Endothelial cell of umbilical vein (primary cell): ENCODE data around the gene CAPN1. TPM values are rescaled to one million over a fixed set of nuclear protein-coding genes. Genes with fewer than 3 reads are reported as not detected.

Source experiments
- BruUV-seq: library from RNA; stranded (reverse); fragments of 400-500 nt; replicated peaks from 2 replicates; lab custom pipeline; 2021; lab: Mats Ljungman, UMichigan
- CTCF ChIA-PET: fragments of 300-600, 350-600 bp; sonication (Branson Sonifier 250); formaldehyde crosslinking; loops from one replicate; lab custom pipeline; 2021; ENCODE audit warnings: antibody characterized with exemption, inconsistent platforms; lab: Charles Lee
- POLR2A ChIA-PET: fragments of 300-600, 350-600 bp; sonication (Branson Sonifier 250); formaldehyde crosslinking; loops from one replicate; lab custom pipeline; 2021; ENCODE audit warnings: antibody characterized with exemption, inconsistent platforms; lab: Charles Lee
- DNase-seq: peaks from one replicate; pipeline ENCODE4 v3.0.0-alpha.2; 2011; ENCODE audit warnings: low read depth, low spot score
- FAIRE-seq: peaks from 2 replicates; lab custom pipeline; 2011; peaks lifted over from hg19 to GRCh38; lab: Jason Lieb, UNC
- H2AFZ ChIP-seq: 2 replicates; pipeline ENCODE4 v1.6.0; 2012; ENCODE audit warnings: low read depth, low read length, control low read depth, inconsistent platforms
- H3K27ac ChIP-seq: 2 replicates; pipeline ENCODE4 v1.5.1; 2011; ENCODE audit warnings: low read depth, mild to moderate bottlenecking, control low read depth, low read length, moderate library complexity; ENCODE audit not compliant: insufficient read depth
- H3K27me3 ChIP-seq, 2 experiments: 2 replicates each; pipeline versions ENCODE4 v1.6.0 to v1.6.1; 2011; ENCODE audit warnings: low read length in 2 of 2, mixed read lengths in 1 of 2; ENCODE audit not compliant: control insufficient read depth in 2 of 2, insufficient read depth in 2 of 2
- H3K36me3 ChIP-seq, 2 experiments: 2 replicates in 1 of 2; 3 replicates in 1 of 2; pipeline ENCODE4 v1.5.1; 2011; ENCODE audit warnings: low read length in 2 of 2, mild to moderate bottlenecking in 1 of 2, moderate library complexity in 1 of 2; ENCODE audit not compliant: control insufficient read depth in 2 of 2, insufficient read depth in 2 of 2; ENCODE audit errors: extremely low read depth in 1 of 2
- H3K4me1 ChIP-seq: 3 replicates; pipeline ENCODE4 v1.5.1; 2011; ENCODE audit warnings: mild to moderate bottlenecking, low read length; ENCODE audit not compliant: control insufficient read depth, insufficient read depth; ENCODE audit errors: extremely low read depth
- H3K4me2 ChIP-seq: 2 replicates; pipeline ENCODE4 v1.6.1; 2011; ENCODE audit warnings: low read length, control low read depth, mixed read lengths; ENCODE audit not compliant: insufficient read depth
- H3K4me3 ChIP-seq, 3 experiments: fragments of 200-600 bp in 1 of 3; sonication (generic), shearing (Covaris generic) in 1 of 3; replicated peaks in 1 of 3; 2 replicates each; pipeline ENCODE4 v1.5.1; 2011 to 2016; ENCODE audit warnings: control low read depth in 3 of 3, low read length in 3 of 3, mild to moderate bottlenecking in 2 of 3, inconsistent platforms in 1 of 3, low read depth in 1 of 3, moderate library complexity in 1 of 3; ENCODE audit not compliant: insufficient read depth in 1 of 3
- H3K79me2 ChIP-seq: 2 replicates; pipeline ENCODE4 v1.6.0; 2012; ENCODE audit warnings: low read length, inconsistent platforms; ENCODE audit not compliant: control insufficient read depth, insufficient read depth
- H3K9ac ChIP-seq: replicated peaks from 2 replicates; pipeline ENCODE3; 2011; ENCODE audit warnings: low read length, control low read depth; ENCODE audit not compliant: insufficient read depth; ENCODE audit errors: extremely low read depth
- H3K9me1 ChIP-seq: replicated peaks from 3 replicates; pipeline ENCODE4 v1.6.0; 2011; ENCODE audit warnings: mild to moderate bottlenecking, low read length; ENCODE audit not compliant: control insufficient read depth, insufficient read depth; ENCODE audit errors: extremely low read depth
- H3K9me3 ChIP-seq: replicated peaks from 2 replicates; pipeline ENCODE4 v1.5.1; 2012; ENCODE audit warnings: low read length, inconsistent platforms; ENCODE audit not compliant: control insufficient read depth, insufficient read depth
- H4K20me1 ChIP-seq: replicated peaks from 2 replicates; pipeline ENCODE3; 2011; ENCODE audit warnings: mild to moderate bottlenecking, low read length; ENCODE audit not compliant: control insufficient read depth, insufficient read depth; ENCODE audit errors: extremely low read depth
- CTCF ChIP-seq, 2 donors: IDR thresholded peaks; 1 replicate in 1 of 2; 2 replicates in 1 of 2; pipeline ENCODE4 v1.5.1; 2011; ENCODE audit warnings: low read length in 2 of 2, mild to moderate bottlenecking in 2 of 2, moderate library complexity in 2 of 2, control low read depth in 1 of 2, inconsistent platforms in 1 of 2, low read depth in 1 of 2; ENCODE audit not compliant: insufficient read depth in 1 of 2; ENCODE audit errors: extremely low read depth in 1 of 2
- EZH2 ChIP-seq: IDR thresholded peaks from 2 replicates; pipeline ENCODE4 v1.6.1; 2012; ENCODE audit warnings: borderline replicate concordance, low read depth, mild to moderate bottlenecking, moderate library complexity, low read length, inconsistent platforms; ENCODE audit not compliant: severe bottlenecking
- FOS ChIP-seq: IDR thresholded peaks from 2 replicates; pipeline ENCODE4 v1.6.1; 2011; ENCODE audit warnings: mild to moderate bottlenecking, low read length, moderate library complexity, borderline replicate concordance; ENCODE audit not compliant: insufficient read depth
- GATA2 ChIP-seq: IDR thresholded peaks from 2 replicates; pipeline ENCODE4 v1.7.0; 2011; ENCODE audit warnings: low read depth, mild to moderate bottlenecking, moderate library complexity, mixed read lengths, low read length; ENCODE audit not compliant: insufficient read length, insufficient read depth
- JUN ChIP-seq: IDR thresholded peaks from 2 replicates; pipeline ENCODE4 v1.6.1; 2011; ENCODE audit warnings: borderline replicate concordance, low read depth; ENCODE audit not compliant: insufficient read length, insufficient read depth
- MYC ChIP-seq: IDR thresholded peaks from one replicate; pipeline ENCODE4 v1.6.1; 2011; ENCODE audit warnings: mild to moderate bottlenecking, low read depth, low read length
- POLR2A ChIP-seq: IDR thresholded peaks from 2 replicates; pipeline ENCODE4 v1.6.1; 2012; ENCODE audit warnings: low read depth, mild to moderate bottlenecking, control low read depth, low read length
- POLR2AphosphoS5 ChIP-seq: IDR thresholded peaks from 2 replicates; pipeline ENCODE4 v1.6.1; 2012; ENCODE audit warnings: low read depth, mild to moderate bottlenecking, control low read depth, low read length, moderate library complexity; ENCODE audit not compliant: insufficient read depth
- dilution Hi-C: fragments of 300-500 bp; cut with MboI; formaldehyde crosslinking; loops from one replicate; pipeline ENCODE4 v1.15.0; 2019; ENCODE audit warnings: low sequenced_read_pairs; ENCODE audit not compliant: extremely low pct_ligation_motif_present
- intact Hi-C: fragments of 100-400 bp; cut with micrococcal nuclease; formaldehyde crosslinking; loops from one replicate; pipeline ENCODE4 v1.10.0; 2022
- polyA plus RNA-seq, 4 experiments: library from polyadenylated mRNA; depleted of rRNA in 3 of 4; stranded (reverse) in 3 of 4; unstranded in 1 of 4; fragments of >200 nt; gene quantifications; 2 replicates each; pipeline versions ENCODE4 v1.2.1 to v1.2.3, GENCODE V29; 2011 to 2012; ENCODE audit warnings: missing spikeins in 1 of 4
- total RNA-seq: library from RNA; stranded (reverse); gene quantifications from 2 replicates; pipeline ENCODE4 v1.2.3, GENCODE V29; 2021
- TF ChIP-seq, protein P1 (sequence below): IDR thresholded peaks from 2 replicates; pipeline ENCODE4 v1.6.1; 2011; ENCODE audit not compliant: insufficient read depth, insufficient read length

Gene CAPN1
- total and polyA plus RNA-seq, 2 donors (not counting 3 experiments of a cell fraction or from before 2014, with no cell fraction given): 217 to 218 TPM

GRCh38 chr11:65156926-65157325, 24.8 kb upstream of the CAPN1 start:
- Histone ChIP-seq H3K4me1 (no peaks in the 10 kb centered on the region), H3K27me3 (peaks cover 2 to 4% of the 10 kb centered on the region in 2 experiments), H3K27ac (no peak overlapping the region), H3K9ac (no peak overlapping the region), H3K4me2 (no peak overlapping the region), H3K9me1 (no peaks in the 10 kb centered on the region), H3K79me2 (no peaks in the 10 kb centered on the region), H2AFZ (no peak overlapping the region), H3K36me3 (no peaks in the 10 kb centered on the region), H3K4me3 (no peak overlapping the region), H4K20me1 (no peaks in the 10 kb centered on the region), H3K9me3 (no peaks in the 10 kb centered on the region)
- dilution Hi-C loops (no loop called here), intact Hi-C loops (no loop called here)
- BruUV-seq: no TSS peak
- no peak for DNase-seq
- ChIA-PET POLR2A (interaction anchor here (0.6 kb wide), 1 partner anchor 8 kb away, joined by 4 read pairs; no protein-coding TSS in a partner anchor), CTCF (interaction anchor here (1.0 to 1.4 kb wide), 2 partner anchors 8 to 22 kb away, joined by 3 to 4 read pairs; no protein-coding TSS in a partner anchor)
- no peak for FAIRE-seq
- TF ChIP-seq FOS (no peak), EZH2 (no peak), JUN (no peak), POLR2A (no peak), MYC (no peak), GATA2 (no peak), POLR2AphosphoS5 (no peak), CTCF (IDR thresholded peaks at IDR 0.05; ENCODE audit: extremely low read depth in 1 of 2, insufficient read depth in 1 of 2, low read depth in 1 of 2, low read length in 2 of 2) (no peak)
- TF ChIP-seq, protein P1, sequence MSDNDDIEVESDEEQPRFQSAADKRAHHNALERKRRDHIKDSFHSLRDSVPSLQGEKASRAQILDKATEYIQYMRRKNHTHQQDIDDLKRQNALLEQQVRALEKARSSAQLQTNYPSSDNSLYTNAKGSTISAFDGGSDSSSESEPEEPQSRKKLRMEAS: no peak
